Loucy (cell line): Measurements from ENCODE around the gene TMEM51.
"Not testable (repeated sequence)": the region's sequence is repeated elsewhere in the genome, so short reads cannot be mapped to it uniquely, and the experiment has no call there.

Experiments
- EZH2phosphoT487 ChIP-seq: fragments of 200-600 bp; IDR thresholded peaks from 2 replicates; pipeline ENCODE4 v1.6.1; 2018; ENCODE audit warnings: antibody characterized with exemption, mild to moderate bottlenecking, moderate library complexity, borderline replicate concordance
- TF ChIP-seq, protein P1 (sequence below): fragments of 200-600 bp; sonication (generic); conservative IDR thresholded peaks from 2 replicates; pipeline ENCODE4 v1.5.1; 2014; ENCODE audit warnings: mild to moderate bottlenecking, antibody characterized with exemption, low read length

- TF ChIP-seq, protein P1, sequence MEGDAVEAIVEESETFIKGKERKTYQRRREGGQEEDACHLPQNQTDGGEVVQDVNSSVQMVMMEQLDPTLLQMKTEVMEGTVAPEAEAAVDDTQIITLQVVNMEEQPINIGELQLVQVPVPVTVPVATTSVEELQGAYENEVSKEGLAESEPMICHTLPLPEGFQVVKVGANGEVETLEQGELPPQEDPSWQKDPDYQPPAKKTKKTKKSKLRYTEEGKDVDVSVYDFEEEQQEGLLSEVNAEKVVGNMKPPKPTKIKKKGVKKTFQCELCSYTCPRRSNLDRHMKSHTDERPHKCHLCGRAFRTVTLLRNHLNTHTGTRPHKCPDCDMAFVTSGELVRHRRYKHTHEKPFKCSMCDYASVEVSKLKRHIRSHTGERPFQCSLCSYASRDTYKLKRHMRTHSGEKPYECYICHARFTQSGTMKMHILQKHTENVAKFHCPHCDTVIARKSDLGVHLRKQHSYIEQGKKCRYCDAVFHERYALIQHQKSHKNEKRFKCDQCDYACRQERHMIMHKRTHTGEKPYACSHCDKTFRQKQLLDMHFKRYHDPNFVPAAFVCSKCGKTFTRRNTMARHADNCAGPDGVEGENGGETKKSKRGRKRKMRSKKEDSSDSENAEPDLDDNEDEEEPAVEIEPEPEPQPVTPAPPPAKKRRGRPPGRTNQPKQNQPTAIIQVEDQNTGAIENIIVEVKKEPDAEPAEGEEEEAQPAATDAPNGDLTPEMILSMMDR: not testable (repeated sequence)
- TF ChIP-seq EZH2phosphoT487: not testable (repeated sequence)
Observed at GRCh38 chr1:15175324-15176094, 22.0 kb downstream of the TMEM51 start.
